Psoas muscle (tissue), 8 donors: ENCODE data around the gene ARHGAP24. TPM values are rescaled to one million over a fixed set of nuclear protein-coding genes. Genes with fewer than 3 reads are reported as not detected.

Experiments
- ATAC-seq, 4 donors: fragments of 200-7000 bp; cut with Tn5 transposase; one replicate each; pipeline ENCODE4 v1.9.1; 2020; ENCODE audit warnings: moderate library complexity in 3 of 4, mild to moderate bottlenecking in 2 of 4
- DNase-seq, 2 donors: peaks; one replicate each; pipeline ENCODE4 v3.0.0-alpha.2; 2020
- H3K27ac ChIP-seq: fragments of 200-600 bp; one replicate; pipeline ENCODE4 v1.8.0; 2022
- H3K27me3 ChIP-seq, 3 donors: fragments of 200-600 bp in 1 of 3; one replicate each; pipeline versions ENCODE4 v1.6.1 to v1.8.0; 2013 to 2022; ENCODE audit warnings: low read length in 2 of 3, mild to moderate bottlenecking in 2 of 3, moderate library complexity in 1 of 3; ENCODE audit not compliant: insufficient read depth in 3 of 3
- H3K36me3 ChIP-seq, 2 donors: fragments of 200-600 bp in 1 of 2; one replicate each; pipeline versions ENCODE4 v1.6.1 to v1.8.0; 2013 to 2022; ENCODE audit warnings: low read depth in 1 of 2, mild to moderate bottlenecking in 1 of 2, moderate library complexity in 1 of 2; ENCODE audit not compliant: insufficient read depth in 1 of 2
- H3K4me1 ChIP-seq: fragments of 200-600 bp; one replicate; pipeline ENCODE4 v1.8.0; 2022
- H3K4me3 ChIP-seq: fragments of 200-600 bp; one replicate; pipeline ENCODE4 v1.8.0; 2022; ENCODE audit warnings: mild to moderate bottlenecking
- H3K9me3 ChIP-seq: fragments of 200-600 bp; one replicate; pipeline ENCODE4 v1.8.0; 2022
- CTCF ChIP-seq: fragments of 200-600 bp; IDR thresholded peaks from one replicate; pipeline ENCODE4 v1.8.0; 2022; ENCODE audit warnings: antibody characterized with exemption
- WGBS, 3 donors: extraction: QIAGEN DNeasy Blood & Tissue Kit; methylation state at CpG; one replicate each; pipeline versions ENCODE4 v1.1.6 to v1.1.7; 2013; 5-methylcytosine and 5-hydroxymethylcytosine counted together
- intact Hi-C, 2 donors: fragments of 100-400 bp; cut with DNase I; formaldehyde crosslinking; loops; one replicate each; pipeline versions ENCODE4 v1.11.0 to v1.14.2; 2022
- polyA plus RNA-seq, 3 donors: library from polyadenylated mRNA; stranded (reverse); fragments of 200-250 nt; gene quantifications; one replicate each; pipeline ENCODE4 v1.2.3, GENCODE V29; 2013
- total RNA-seq, 4 donors: library from RNA; stranded (reverse); fragmentation: NEBNext Ultra II Directional in 2 of 4; extraction: Animal tissue kit (Norgen Biotek cat#: 25700) in 2 of 4; gene quantifications; one replicate each; pipeline versions ENCODE4 v1.2.1 to v1.2.4, GENCODE V29; 2021 to 2023
- donor health status: healthy with polysubstance abuse.
- donor health status: DM: no; HTN: no; CAD: no; lungs with moderate emphysema.
- donor health status: Bipolar disorder and iron deficiency.
- donor health status: healthy.
- donor health status: DM: yes; HTN: yes; CAD: no.
- donor health status: DM: no; HTN: no; CAD: no.
- donor health status: DM: no; HTN: no; CAD: no.
- donor health status: DM: yes; HTN: yes; CAD: no.

The ARHGAP24 gene
- total and polyA plus RNA-seq, 7 donors, result 2.3 to 25.7 (median 4.6) TPM

- WGBS, 3 donors, result 63 to 69% (median 64%) methylated on average over 2 of the region's 2 CpGs
Observed at GRCh38 chr4:85884251-85884650, 409.3 kb downstream of the ARHGAP24 start.

GRCh38 chr4:85886665-85887064 lies 411.7 kb downstream of the ARHGAP24 start:
- intact Hi-C loops, result no loop called here
- ATAC-seq (no peak), DNase-seq (no peak)
- Histone ChIP-seq H3K36me3 (no peaks in the 10 kb centered on the region), H3K27ac (no peak overlapping the region), H3K9me3 (no peaks in the 10 kb centered on the region), H3K27me3 (no peaks in the 10 kb centered on the region), H3K4me1 (no peaks in the 10 kb centered on the region), H3K4me3 (no peak overlapping the region)
- WGBS, 3 donors, result 96 to 100% (median 99%) methylated on average over 1 of the region's 1 CpG
- no peak for TF ChIP-seq CTCF

More at GRCh38 chr4:85884251-85884650, 409.3 kb downstream of the ARHGAP24 start:
- Histone ChIP-seq H3K27me3 (no peaks in the 10 kb centered on the region), H3K4me1 (no peaks in the 10 kb centered on the region), H3K36me3 (no peaks in the 10 kb centered on the region), H3K27ac (no peak overlapping the region), H3K4me3 (no peak overlapping the region), H3K9me3 (no peaks in the 10 kb centered on the region)
- intact Hi-C loops, result no loop called here
- ATAC-seq (no peak), DNase-seq (no peak)
- TF ChIP-seq CTCF, result no peak

GRCh38 chr4:85889314-85889713 lies 414.4 kb downstream of the ARHGAP24 start:
- intact Hi-C loops, result no loop called here
- WGBS, 3 donors, result 80 to 88% (median 84%) methylated on average over 3 of the region's 3 CpGs
- Histone ChIP-seq H3K4me3 (no peak overlapping the region), H3K36me3 (no peaks in the 10 kb centered on the region), H3K27me3 (no peaks in the 10 kb centered on the region), H3K4me1 (no peaks in the 10 kb centered on the region), H3K9me3 (no peaks in the 10 kb centered on the region), H3K27ac (no peak overlapping the region)
- no peak for ATAC-seq
- TF ChIP-seq CTCF, result no peak
- DNase-seq, result no peak

GRCh38 chr4:85895755-85896154 lies 420.8 kb downstream of the ARHGAP24 start:
- Histone ChIP-seq H3K4me1 (no peaks in the 10 kb centered on the region), H3K9me3 (no peaks in the 10 kb centered on the region), H3K36me3 (no peaks in the 10 kb centered on the region), H3K27me3 (no peaks in the 10 kb centered on the region), H3K4me3 (no peak overlapping the region), H3K27ac (no peak overlapping the region)
- ATAC-seq (no peak), DNase-seq (no peak)
- intact Hi-C loops, result no loop called here
- WGBS, 3 donors, result 92 to 95% (median 95%) methylated on average over 3 of the region's 3 CpGs
- TF ChIP-seq CTCF, result no peak

GRCh38 chr4:85898231-85898630 lies 423.3 kb downstream of the ARHGAP24 start:
- 83 to 92% (median 86%) methylated on average over 4 of the region's 4 CpGs for WGBS, 3 donors
- intact Hi-C loops, result no loop called here
- no peak for TF ChIP-seq CTCF

More at GRCh38 chr4:85898231-85898630, 423.3 kb downstream of the ARHGAP24 start:
- H3K4me3 ChIP-seq, result no peak overlapping the region
- DNase-seq (no peak), ATAC-seq (no peak)
- no peaks in the 10 kb centered on the region for H3K27me3 ChIP-seq
- H3K27ac ChIP-seq, result no peak overlapping the region
- H3K4me1 ChIP-seq, result no peaks in the 10 kb centered on the region
- no peaks in the 10 kb centered on the region for H3K9me3 ChIP-seq
- no peaks in the 10 kb centered on the region for H3K36me3 ChIP-seq
